GM12874 (cell line): ENCODE results near the gene SNW1.

Experiments
- TF ChIP-seq, protein P1 (sequence below): IDR thresholded peaks from 2 replicates; pipeline ENCODE4 v1.5.1; 2011; ENCODE audit warnings: low read depth, mild to moderate bottlenecking, control low read depth, low read length, moderate library complexity; ENCODE audit not compliant: insufficient read depth

SNW1 gene

DNA sequence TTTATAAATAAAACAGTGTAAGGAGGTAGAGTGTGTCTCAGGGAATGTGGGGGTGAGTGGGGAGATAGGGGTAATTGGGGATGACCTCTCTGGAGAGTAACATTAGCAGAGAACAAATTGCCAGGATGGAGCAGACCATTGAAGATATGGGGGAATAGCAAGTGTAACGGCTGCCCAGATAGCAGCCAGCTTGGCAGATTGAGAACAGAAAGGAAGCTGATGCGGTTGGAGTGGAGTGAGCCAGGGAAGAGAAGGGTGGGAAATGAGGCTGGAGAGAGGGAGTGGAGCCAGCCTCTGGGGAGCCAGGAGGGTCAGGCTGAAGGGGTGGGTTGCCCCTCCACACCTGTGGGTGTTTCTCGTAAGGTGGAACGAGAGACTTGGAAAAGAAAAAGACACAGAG lies 33.4 kb upstream of the SNW1 start:
- TF ChIP-seq, protein P1, sequence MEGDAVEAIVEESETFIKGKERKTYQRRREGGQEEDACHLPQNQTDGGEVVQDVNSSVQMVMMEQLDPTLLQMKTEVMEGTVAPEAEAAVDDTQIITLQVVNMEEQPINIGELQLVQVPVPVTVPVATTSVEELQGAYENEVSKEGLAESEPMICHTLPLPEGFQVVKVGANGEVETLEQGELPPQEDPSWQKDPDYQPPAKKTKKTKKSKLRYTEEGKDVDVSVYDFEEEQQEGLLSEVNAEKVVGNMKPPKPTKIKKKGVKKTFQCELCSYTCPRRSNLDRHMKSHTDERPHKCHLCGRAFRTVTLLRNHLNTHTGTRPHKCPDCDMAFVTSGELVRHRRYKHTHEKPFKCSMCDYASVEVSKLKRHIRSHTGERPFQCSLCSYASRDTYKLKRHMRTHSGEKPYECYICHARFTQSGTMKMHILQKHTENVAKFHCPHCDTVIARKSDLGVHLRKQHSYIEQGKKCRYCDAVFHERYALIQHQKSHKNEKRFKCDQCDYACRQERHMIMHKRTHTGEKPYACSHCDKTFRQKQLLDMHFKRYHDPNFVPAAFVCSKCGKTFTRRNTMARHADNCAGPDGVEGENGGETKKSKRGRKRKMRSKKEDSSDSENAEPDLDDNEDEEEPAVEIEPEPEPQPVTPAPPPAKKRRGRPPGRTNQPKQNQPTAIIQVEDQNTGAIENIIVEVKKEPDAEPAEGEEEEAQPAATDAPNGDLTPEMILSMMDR = no peak

DNA sequence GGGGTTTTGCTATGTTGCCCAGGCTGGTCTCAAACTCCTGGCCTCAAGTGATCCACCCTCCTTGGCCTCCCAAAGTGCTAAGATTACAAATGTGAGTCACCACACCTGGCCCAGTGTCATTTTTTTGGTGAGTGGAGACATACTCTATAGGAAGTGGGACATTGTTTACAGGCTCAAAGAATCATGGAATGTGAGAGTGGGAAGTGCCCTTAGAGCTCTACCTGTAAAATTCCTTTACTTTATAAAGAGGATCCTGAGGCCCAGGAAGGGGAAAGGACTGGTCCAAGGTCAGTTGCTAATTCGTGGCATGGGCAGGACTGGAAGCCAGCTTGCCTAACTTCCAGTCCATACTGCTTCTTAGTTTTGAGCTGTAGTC lies 30.3 kb upstream of the SNW1 start:
- TF ChIP-seq, protein P1 = no peak

DNA sequence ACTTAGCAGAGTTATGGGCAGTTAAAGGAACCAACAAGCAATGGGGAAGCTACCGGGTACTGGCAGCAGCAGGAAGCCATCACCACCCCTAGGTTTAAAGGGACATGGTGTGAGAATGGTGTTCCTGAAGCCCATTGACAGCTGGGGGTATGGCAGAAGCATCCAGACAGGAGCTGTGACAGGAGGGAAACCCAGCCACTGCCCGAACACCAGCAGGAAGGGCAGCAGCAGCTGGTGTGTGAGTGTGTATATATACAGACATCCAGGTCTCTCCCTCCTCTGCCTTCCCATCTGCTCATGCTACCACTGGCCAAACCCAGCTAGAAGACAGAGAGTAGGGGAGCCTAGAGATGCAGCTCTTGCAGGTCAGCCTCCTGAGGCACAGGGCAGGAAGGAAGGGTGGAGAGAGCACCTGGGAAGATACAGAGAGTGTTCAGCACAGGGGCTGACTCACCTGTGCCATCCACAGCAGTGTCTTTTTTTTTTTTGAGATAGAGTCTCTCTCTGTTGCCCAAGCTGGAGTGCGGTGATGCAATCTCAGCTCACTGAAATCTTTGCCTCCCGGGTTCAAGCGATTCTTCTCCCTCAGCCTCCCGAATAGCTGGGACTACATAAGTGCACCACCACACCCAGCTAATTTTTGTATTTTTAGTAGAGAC lies 29.7 kb upstream of the SNW1 start:
- TF ChIP-seq, protein P1 = no peak

DNA sequence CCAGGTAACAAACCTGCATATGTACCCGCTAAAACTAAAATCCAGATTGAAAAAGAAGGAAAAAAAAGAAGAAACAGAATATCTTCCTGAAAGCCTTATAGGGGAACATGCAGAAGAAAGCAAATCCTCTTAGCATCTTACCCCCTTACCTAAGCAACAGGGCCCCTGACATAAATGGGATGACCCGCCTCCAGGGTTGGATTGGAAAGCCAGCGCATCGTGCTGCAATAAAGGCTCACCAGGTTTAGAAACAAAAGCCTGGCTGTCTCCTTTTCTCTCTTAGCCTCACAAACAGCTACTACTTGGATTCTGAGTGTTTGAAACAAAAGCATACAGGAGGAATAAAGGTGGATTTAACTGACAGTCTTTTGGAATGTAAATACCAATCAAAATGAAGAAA lies 25.2 kb upstream of the SNW1 start:
- TF ChIP-seq, protein P1 = no peak

DNA sequence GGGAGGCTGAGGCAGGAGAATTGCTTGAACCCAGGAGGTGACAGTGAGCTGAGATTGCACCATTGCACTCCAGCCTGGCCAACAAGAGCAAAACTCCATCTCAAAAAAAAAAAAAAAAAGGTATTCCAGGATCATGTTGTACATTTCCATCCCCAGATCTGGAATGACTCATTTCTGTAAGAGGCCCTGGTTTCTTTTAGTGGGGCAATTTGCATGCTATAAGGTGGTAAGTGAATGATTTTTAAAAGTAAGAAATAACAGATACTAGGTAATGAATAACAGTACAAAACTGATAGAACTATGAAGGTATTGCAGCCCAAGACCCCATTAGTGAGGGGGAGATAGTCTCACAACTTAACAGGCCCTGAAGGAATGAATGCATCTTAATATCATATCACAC lies 21.2 kb upstream of the SNW1 start:
- TF ChIP-seq, protein P1 = no peak

DNA sequence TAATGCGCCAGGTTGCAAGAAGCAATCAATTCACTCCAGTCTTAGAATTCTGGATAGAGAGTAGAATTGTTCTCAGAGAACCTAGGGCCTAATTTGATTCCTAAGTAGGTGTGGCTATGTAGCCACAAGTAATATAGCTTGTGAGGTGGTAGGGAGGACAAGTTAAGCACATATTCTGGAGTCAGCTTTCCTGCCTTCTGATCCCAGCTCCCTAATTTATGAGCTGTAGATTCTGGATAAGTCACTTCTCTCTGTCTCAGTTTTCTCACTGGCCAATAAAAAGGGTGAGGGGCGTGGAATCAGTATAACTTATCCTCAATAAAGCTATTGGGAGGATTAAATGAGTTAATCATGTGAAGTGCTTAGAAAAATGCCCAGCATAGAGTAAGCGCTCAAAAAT lies 3.0 kb upstream of the SNW1 start:
- TF ChIP-seq, protein P1 = no peak

DNA sequence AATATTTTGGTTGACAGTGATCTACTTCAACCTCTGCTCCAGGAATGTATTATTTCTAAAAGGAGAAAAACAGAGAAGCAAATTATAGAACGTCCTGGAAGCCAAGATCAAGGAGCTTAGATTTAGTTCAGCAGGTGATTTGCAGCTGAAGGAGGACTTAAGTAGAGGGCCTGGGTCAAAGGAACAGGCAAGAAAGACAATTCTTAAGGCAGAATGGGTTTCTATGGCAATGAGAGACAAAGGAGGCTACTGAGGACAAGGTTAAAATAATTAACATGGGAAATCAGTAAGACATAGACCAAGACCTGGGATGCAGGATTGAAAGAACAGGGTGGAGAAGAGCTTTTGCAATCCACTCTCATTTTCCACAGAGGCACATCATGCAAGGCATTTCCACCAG lies 2.4 kb upstream of the SNW1 start:
- TF ChIP-seq, protein P1 = no peak
